ENCODE data around the gene NINJ1. TPM values are rescaled to one million over a fixed set of nuclear protein-coding genes. Genes with fewer than 3 reads are reported as not detected.

Gene NINJ1
- polyA plus RNA-seq, 1 of the 3 experiments (the other 2 are of a cell fraction), result 31.7 TPM

- Histone ChIP-seq H4K20me1 (ENCODE audit: insufficient read depth) (no peaks in the 10 kb centered on the region), H3K79me2 (ENCODE audit: insufficient read depth) (no peaks in the 10 kb centered on the region), H3K9me3 (no peaks in the 10 kb centered on the region), H3K4me2 (no peak overlapping the region), H3K27ac (ENCODE audit: low read depth in 2 of 2, low read length in 1 of 2) (peak overlapping the region in 1 of 2 experiments; percentile 26; a peak in 1 of 4 replicates), H3K9me2 (no peaks in the 10 kb centered on the region), H3K9ac (no peak overlapping the region), H2AFZ (ENCODE audit: low read depth) (no peak overlapping the region), H3K4me1 (ENCODE audit: control insufficient read depth in 1 of 2, insufficient read depth in 2 of 2, low read depth in 1 of 2, low read length in 1 of 2) (peaks cover 0 to 14% of the 10 kb centered on the region in 2 experiments; a peak in 2 of 4 replicates), H3K36me3 (replicated peaks in 1 of 2; ENCODE audit: control insufficient read depth in 1 of 2, insufficient read depth in 2 of 2, low read length in 1 of 2) (no peaks in the 10 kb centered on the region), H3K27me3 (ENCODE audit: insufficient read depth) (no peaks in the 10 kb centered on the region), H3F3A (replicated peaks; ENCODE audit: insufficient read depth) (no peaks in the 10 kb centered on the region), H3K4me3 (ENCODE audit: low read depth in 2 of 2, low read length in 1 of 2) (no peak overlapping the region)
- TF ChIP-seq MXI1 (IDR thresholded peaks at IDR 0.05; ENCODE audit: low read depth, low read length), result no peak; the same call in 1 of the 2 replicates
- peak in 1 of 2 experiments; percentile 13; a peak in 1 of 4 replicates for TF ChIP-seq EP300 (IDR thresholded peaks at IDR 0.05; ENCODE audit: borderline replicate concordance in 1 of 2, low read depth in 1 of 2, low read length in 1 of 2)
- 82% methylated on average over 16 of the region's 16 CpGs for WGBS (ENCODE audit: low lambda C conversion rate)
- no peak for DNase-seq
- ChIA-PET CTCF (interaction anchor here (0.6 to 3.0 kb wide), 9 partner anchors 21 to 410 kb away, joined by 3 to 14 read pairs (median 5); no protein-coding TSS in a partner anchor), POLR2A (no interaction called here)
Measured at GRCh38 chr9:93155716-93156474, 21.8 kb upstream of the NINJ1 start.

- Histone ChIP-seq H3K27me3 (ENCODE audit: insufficient read depth) (no peaks in the 10 kb centered on the region), H4K20me1 (ENCODE audit: insufficient read depth) (no peaks in the 10 kb centered on the region), H3K4me2 (no peak overlapping the region), H3K9ac (no peak overlapping the region), H3K27ac (ENCODE audit: low read depth in 2 of 2, low read length in 1 of 2) (no peak overlapping the region), H2AFZ (ENCODE audit: low read depth) (no peak overlapping the region), H3K4me3 (ENCODE audit: low read depth in 2 of 2, low read length in 1 of 2) (no peak overlapping the region), H3K79me2 (ENCODE audit: insufficient read depth) (no peaks in the 10 kb centered on the region), H3K9me2 (no peaks in the 10 kb centered on the region), H3F3A (replicated peaks; ENCODE audit: insufficient read depth) (no peaks in the 10 kb centered on the region), H3K4me1 (ENCODE audit: control insufficient read depth in 1 of 2, insufficient read depth in 2 of 2, low read depth in 1 of 2, low read length in 1 of 2) (peaks cover 0 to 11% of the 10 kb centered on the region in 2 experiments; a peak in 1 of 4 replicates), H3K9me3 (no peaks in the 10 kb centered on the region), H3K36me3 (replicated peaks in 1 of 2; ENCODE audit: control insufficient read depth in 1 of 2, insufficient read depth in 2 of 2, low read length in 1 of 2) (no peaks in the 10 kb centered on the region)
- 70% methylated on average over 14 of the region's 14 CpGs for WGBS (ENCODE audit: low lambda C conversion rate)
- ChIA-PET POLR2A (no interaction called here), CTCF (interaction anchor here (0.6 to 3.5 kb wide), 35 partner anchors 8 to 1852 kb away, joined by 3 to 15 read pairs (median 3); no protein-coding TSS in a partner anchor)
- peak; percentile 80 for DNase-seq
- TF ChIP-seq CHD2 (IDR thresholded peaks at IDR 0.05; ENCODE audit: low read length, partially characterized antibody) (no peak), TEAD4 (IDR thresholded peaks at IDR 0.05; ENCODE audit: borderline replicate concordance, insufficient read depth) (no peak), JUND (IDR thresholded peaks at IDR 0.05) (no peak), POLR2AphosphoS5 (IDR thresholded peaks at IDR 0.05; ENCODE audit: low read depth, low read length) (no peak), SMC3 (IDR thresholded peaks at IDR 0.05; ENCODE audit: low read depth, low read length) (peak; percentile 35), ZBTB33 (IDR thresholded peaks at IDR 0.05; ENCODE audit: borderline replicate concordance, low read depth) (no peak), FOXM1 (IDR thresholded peaks at IDR 0.05; ENCODE audit: low read depth) (no peak), NFIC (IDR thresholded peaks at IDR 0.05; ENCODE audit: borderline replicate concordance) (no peak), RXRA (IDR thresholded peaks at IDR 0.05; ENCODE audit: borderline replicate concordance, low read depth) (no peak), PBX3 (IDR thresholded peaks at IDR 0.05) (no peak), MXI1 (IDR thresholded peaks at IDR 0.05; ENCODE audit: low read depth, low read length) (no peak), MEF2A (IDR thresholded peaks at IDR 0.05; ENCODE audit: borderline replicate concordance, low read depth) (no peak), EZH2phosphoT487 (IDR thresholded peaks at IDR 0.05; ENCODE audit: borderline replicate concordance, low read depth) (no peak), RCOR1 (IDR thresholded peaks at IDR 0.05; ENCODE audit: low read length) (no peak), IRF3 (IDR thresholded peaks at IDR 0.05; ENCODE audit: low read depth, low read length) (no peak), RFX5 (IDR thresholded peaks at IDR 0.05; ENCODE audit: low read length) (no peak), RAD21 (IDR thresholded peaks at IDR 0.05; ENCODE audit: low read length) (peak; percentile 61), CTCF (IDR thresholded peaks at IDR 0.05) (peak; percentile 66), EP300 (IDR thresholded peaks at IDR 0.05; ENCODE audit: borderline replicate concordance in 1 of 2, low read depth in 1 of 2, low read length in 1 of 2) (no peak), FOXJ3 (CRISPR knock-in tag; IDR thresholded peaks at IDR 0.05) (no peak)
Measured at GRCh38 chr9:93154293-93154903, 20.3 kb upstream of the NINJ1 start.

Data from SK-N-SH (cell line).